Measurements from ENCODE around the gene ALOXE3.

ALOXE3 gene

GRCh38 chr17:8048236-8048635, 70.1 kb downstream of the ALOXE3 start:
- DNase-seq (ENCODE audit: low spot score) = no peak

- no peak for DNase-seq (ENCODE audit: low spot score)
Measured at GRCh38 chr17:8047769-8048110, 70.6 kb downstream of the ALOXE3 start.

- no peak for DNase-seq (ENCODE audit: low spot score)
Measured at GRCh38 chr17:8046929-8047768, 71.2 kb downstream of the ALOXE3 start.

- no peak for DNase-seq (ENCODE audit: low spot score)
Measured at GRCh38 chr17:8046306-8046928, 71.9 kb downstream of the ALOXE3 start.

Measured in SW480 (cell line).